Natural killer cell (primary cell): Measurements from ENCODE around the gene CNPY1. TPM values are rescaled to one million over a fixed set of nuclear protein-coding genes. Genes with fewer than 3 reads are reported as not detected.
A peak's percentile ranks its signal among the peaks of the same experiment; 100 is the strongest.

Experiments used
- ATAC-seq, 3 donors: fragments of 150-1000 bp in 2 of 3; fragments of 200-7000 bp in 1 of 3; cut with Tn5 transposase; 1 replicate in 1 of 3; 2 replicates in 2 of 3; pipeline ENCODE4 v1.10.0; 2021; ENCODE audit warnings: mild to moderate bottlenecking in 2 of 3, moderate library complexity in 2 of 3
- DNase-seq, 2 donors: peaks; one replicate each; pipeline versions ENCODE4 v3.0.0 to v3.0.0-alpha.2; 2013 to 2021; ENCODE audit warnings: mixed read lengths in 1 of 2
- H3K27ac ChIP-seq: one replicate; pipeline ENCODE4 v1.5.1; 2013; ENCODE audit warnings: mild to moderate bottlenecking, low read length
- H3K27me3 ChIP-seq: one replicate; pipeline ENCODE4 v1.6.1; 2013; ENCODE audit warnings: low read length; ENCODE audit not compliant: control insufficient read depth, insufficient read depth
- H3K36me3 ChIP-seq: one replicate; pipeline ENCODE4 v1.6.1; 2013; ENCODE audit warnings: low read length; ENCODE audit not compliant: control insufficient read depth, insufficient read depth
- H3K4me1 ChIP-seq: one replicate; pipeline ENCODE4 v1.6.1; 2013; ENCODE audit warnings: low read length; ENCODE audit not compliant: control insufficient read depth, insufficient read depth
- H3K4me3 ChIP-seq: one replicate; pipeline ENCODE4 v1.5.1; 2013; ENCODE audit warnings: low read length
- H3K9me3 ChIP-seq: one replicate; pipeline ENCODE4 v1.6.1; 2013; ENCODE audit warnings: low read length; ENCODE audit not compliant: control insufficient read depth, insufficient read depth
- H3K27ac Mint-ChIP-seq, 2 donors: one replicate each; pipeline ENCODE4 v1.8.0; 2022; ENCODE audit warnings: mild to moderate bottlenecking in 2 of 2, mixed read lengths in 2 of 2, moderate library complexity in 1 of 2
- H3K27me3 Mint-ChIP-seq, 2 donors: one replicate each; pipeline ENCODE4 v1.8.0; 2022; ENCODE audit warnings: low read depth in 2 of 2, mixed read lengths in 2 of 2
- H3K36me3 Mint-ChIP-seq: one replicate; pipeline ENCODE4 v1.8.0; 2022; ENCODE audit warnings: mixed read lengths
- H3K4me1 Mint-ChIP-seq, 2 donors: one replicate each; pipeline ENCODE4 v1.8.0; 2022; ENCODE audit warnings: mixed read lengths in 2 of 2
- H3K4me3 Mint-ChIP-seq: one replicate; pipeline ENCODE4 v1.8.0; 2022; ENCODE audit warnings: mild to moderate bottlenecking, moderate library complexity, mixed read lengths
- H3K9me3 Mint-ChIP-seq, 2 donors: one replicate each; pipeline ENCODE4 v1.8.0; 2022; ENCODE audit warnings: mixed read lengths in 2 of 2
- WGBS: methylation state at CpG from one replicate; pipeline ENCODE4 v1.1.7; 2013; ENCODE audit warnings: missing lambda C conversion rate; ENCODE audit not compliant: insufficient coverage; 5-methylcytosine and 5-hydroxymethylcytosine counted together
- intact Hi-C: fragments of 100-400 bp; cut with micrococcal nuclease; formaldehyde crosslinking; loops from one replicate; pipeline ENCODE4 v1.14.2; 2022
- total RNA-seq, 4 donors: library from RNA; stranded (reverse); fragments of 120-200 nt in 1 of 4; gene quantifications; one replicate each; pipeline versions ENCODE4 v1.2.3 to v1.2.4, GENCODE V29; 2013 to 2022
- TF ChIP-seq, protein P1 (sequence below): fragments of 200-600 bp; IDR thresholded peaks from one replicate; pipeline ENCODE4 v1.8.0; 2022; ENCODE audit warnings: antibody characterized with exemption

Gene CNPY1
- total RNA-seq, 3 donors from 2014 or later (not counting 1 experiment from before 2014, with no cell fraction given): not detected

DNA sequence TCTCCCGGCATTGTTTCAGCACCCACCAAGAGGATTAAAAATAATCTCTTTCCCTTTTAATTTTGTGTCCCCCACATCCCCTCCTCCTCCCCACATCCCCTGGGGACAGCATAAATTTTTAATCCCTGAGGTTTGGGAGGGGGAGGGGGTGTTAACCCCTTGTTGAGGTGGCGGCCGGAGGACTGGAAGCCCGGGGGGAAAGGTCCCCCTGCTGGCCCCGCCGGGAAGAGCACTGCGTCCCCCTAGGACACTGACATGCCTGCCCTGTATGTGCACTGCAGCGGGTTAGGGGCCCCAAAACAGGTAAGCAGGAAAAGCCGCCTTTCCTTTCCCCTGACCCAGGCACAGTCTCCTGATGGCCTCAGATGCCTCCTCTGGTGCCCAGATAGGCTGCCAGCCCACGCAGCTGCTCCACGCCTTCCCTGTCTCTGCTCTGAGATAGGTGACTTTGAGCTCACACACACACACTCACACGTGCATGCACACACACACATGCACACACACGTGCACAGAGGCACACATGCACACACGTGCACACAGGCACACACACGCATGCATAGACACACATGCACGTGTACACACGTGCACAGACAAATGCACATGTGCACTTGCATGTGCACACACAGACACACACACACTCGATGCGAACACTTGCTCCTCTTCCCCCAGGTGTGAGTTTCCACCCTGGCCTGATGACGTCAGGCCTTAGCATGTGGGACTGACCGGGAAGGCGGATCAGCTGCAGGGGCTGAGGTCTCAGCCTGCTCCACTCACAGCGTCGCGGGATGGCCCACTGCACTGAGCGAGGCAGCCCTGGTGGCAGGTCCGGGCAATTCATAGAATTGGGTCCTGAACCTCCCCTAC is 12.3 kb downstream of the CNPY1 start:
- intact Hi-C loops: loop anchor here (5.0 kb wide), 1 partner anchor 152 kb away; no protein-coding TSS in a partner anchor
- peaks cover 12 to 17% of the 10 kb centered on the region in 2 donors for H3K4me1 Mint-ChIP-seq
- Histone ChIP-seq H3K9me3 (no peaks in the 10 kb centered on the region), H3K27ac (no peak overlapping the region), H3K27me3 (peaks cover 21% of the 10 kb centered on the region), H3K4me1 (peaks cover 14% of the 10 kb centered on the region), H3K4me3 (no peak overlapping the region), H3K36me3 (no peaks in the 10 kb centered on the region)
- peak overlapping the region; percentile 64 for H3K4me3 Mint-ChIP-seq
- ATAC-seq (peak in 2 of 3 donors; percentile 21 to 48), DNase-seq (peak in 1 of 2 donors; percentile 35)
- TF ChIP-seq, protein P1, sequence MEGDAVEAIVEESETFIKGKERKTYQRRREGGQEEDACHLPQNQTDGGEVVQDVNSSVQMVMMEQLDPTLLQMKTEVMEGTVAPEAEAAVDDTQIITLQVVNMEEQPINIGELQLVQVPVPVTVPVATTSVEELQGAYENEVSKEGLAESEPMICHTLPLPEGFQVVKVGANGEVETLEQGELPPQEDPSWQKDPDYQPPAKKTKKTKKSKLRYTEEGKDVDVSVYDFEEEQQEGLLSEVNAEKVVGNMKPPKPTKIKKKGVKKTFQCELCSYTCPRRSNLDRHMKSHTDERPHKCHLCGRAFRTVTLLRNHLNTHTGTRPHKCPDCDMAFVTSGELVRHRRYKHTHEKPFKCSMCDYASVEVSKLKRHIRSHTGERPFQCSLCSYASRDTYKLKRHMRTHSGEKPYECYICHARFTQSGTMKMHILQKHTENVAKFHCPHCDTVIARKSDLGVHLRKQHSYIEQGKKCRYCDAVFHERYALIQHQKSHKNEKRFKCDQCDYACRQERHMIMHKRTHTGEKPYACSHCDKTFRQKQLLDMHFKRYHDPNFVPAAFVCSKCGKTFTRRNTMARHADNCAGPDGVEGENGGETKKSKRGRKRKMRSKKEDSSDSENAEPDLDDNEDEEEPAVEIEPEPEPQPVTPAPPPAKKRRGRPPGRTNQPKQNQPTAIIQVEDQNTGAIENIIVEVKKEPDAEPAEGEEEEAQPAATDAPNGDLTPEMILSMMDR: peak; percentile 26
- peaks cover 66 to 70% of the 10 kb centered on the region in 2 donors for H3K27me3 Mint-ChIP-seq
- no peaks in the 10 kb centered on the region for H3K9me3 Mint-ChIP-seq
- no peak overlapping the region for H3K27ac Mint-ChIP-seq
- no peaks in the 10 kb centered on the region for H3K36me3 Mint-ChIP-seq
- WGBS: 31% methylated on average over 27 of the region's 27 CpGs

DNA sequence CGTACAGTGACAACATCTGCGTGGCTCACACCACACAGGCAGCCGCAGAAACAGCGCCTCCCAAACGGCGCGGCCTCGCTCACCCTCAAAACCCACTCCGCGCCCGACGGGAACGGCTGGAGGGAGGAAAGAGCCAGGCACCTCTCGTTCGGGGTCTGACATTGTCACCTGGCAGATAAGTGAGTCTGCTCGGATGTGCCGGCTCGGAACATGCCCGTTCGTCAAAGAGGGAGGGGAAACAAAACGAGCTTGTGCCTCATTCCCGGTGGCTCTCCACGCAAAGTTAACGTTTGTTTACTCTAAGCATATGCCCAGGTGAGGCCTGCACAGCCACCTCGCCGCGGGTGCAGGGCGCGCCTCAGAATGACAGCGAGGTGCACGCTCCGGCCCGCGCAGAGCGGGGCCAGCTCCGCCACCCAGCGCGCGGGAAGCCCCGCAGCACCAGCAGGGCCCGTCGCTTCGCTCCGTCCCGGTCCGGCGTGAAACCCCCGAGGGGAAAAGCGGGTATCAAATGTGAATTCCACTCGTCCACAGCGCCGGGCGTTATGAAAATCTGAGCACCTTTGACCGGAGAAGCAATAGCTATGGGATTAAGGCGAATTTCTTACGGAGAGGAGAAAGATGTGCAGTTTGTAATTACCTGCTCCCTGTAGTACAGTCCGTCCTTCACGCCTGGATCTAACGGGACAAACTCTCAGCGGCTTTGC is 13.1 kb downstream of the CNPY1 start:
- H3K9me3 ChIP-seq: no peaks in the 10 kb centered on the region
- intact Hi-C loops: loop anchor here (5.0 kb wide), 1 partner anchor 151 kb away; no protein-coding TSS in a partner anchor
- Mint-ChIP-seq H3K4me3 (peak overlapping the region; percentile 67), H3K27ac (no peak overlapping the region), H3K27me3 (peaks cover 66 to 70% of the 10 kb centered on the region in 2 donors), H3K9me3 (no peaks in the 10 kb centered on the region), H3K4me1 (peaks cover 12 to 17% of the 10 kb centered on the region in 2 donors), H3K36me3 (no peaks in the 10 kb centered on the region)
- H3K36me3 ChIP-seq: no peaks in the 10 kb centered on the region
- H3K27me3 ChIP-seq: peaks cover 21% of the 10 kb centered on the region
- DNase-seq: peak in 1 of 2 donors; percentile 12
- ATAC-seq: peak in 2 of 3 donors; percentile 52 to 68
- no peak overlapping the region for H3K4me3 ChIP-seq
- WGBS: 2% methylated on average over 60 of the region's 60 CpGs
- TF ChIP-seq, protein P1: no peak
- peaks cover 14% of the 10 kb centered on the region for H3K4me1 ChIP-seq
- no peak overlapping the region for H3K27ac ChIP-seq

DNA sequence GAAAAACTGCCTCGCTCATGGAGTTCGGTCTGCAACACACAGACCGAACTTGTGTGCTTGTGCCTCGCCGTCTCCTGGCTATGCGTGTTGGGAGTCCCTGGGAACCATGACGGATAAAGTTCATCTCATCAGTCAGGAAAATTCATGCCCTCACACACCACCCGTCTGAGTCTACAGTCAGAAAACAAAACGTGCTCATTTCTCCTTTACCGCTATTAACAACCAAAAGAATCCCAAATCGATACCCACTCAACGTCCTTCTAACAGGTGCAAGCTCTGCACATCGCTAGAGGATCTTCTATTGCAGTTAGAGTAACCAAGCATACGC is 13.6 kb downstream of the CNPY1 start:
- Mint-ChIP-seq H3K36me3 (no peaks in the 10 kb centered on the region), H3K27ac (no peak overlapping the region), H3K4me3 (peak overlapping the region; percentile 67), H3K9me3 (no peaks in the 10 kb centered on the region), H3K27me3 (peaks cover 66 to 70% of the 10 kb centered on the region in 2 donors), H3K4me1 (peaks cover 12 to 17% of the 10 kb centered on the region in 2 donors)
- no peaks in the 10 kb centered on the region for H3K9me3 ChIP-seq
- intact Hi-C loops: loop anchor here (5.0 kb wide), 1 partner anchor 150 kb away; no protein-coding TSS in a partner anchor
- no peak overlapping the region for H3K27ac ChIP-seq
- TF ChIP-seq, protein P1: no peak
- no peaks in the 10 kb centered on the region for H3K36me3 ChIP-seq
- ATAC-seq (no peak), DNase-seq (no peak)
- H3K4me3 ChIP-seq: no peak overlapping the region
- WGBS: 27% methylated on average over 14 of the region's 14 CpGs
- H3K4me1 ChIP-seq: peaks cover 14% of the 10 kb centered on the region
- peaks cover 21% of the 10 kb centered on the region for H3K27me3 ChIP-seq
